Immature natural killer cell (primary cell): ENCODE data around the gene GAL. TPM values are rescaled to one million over a fixed set of nuclear protein-coding genes. Genes with fewer than 3 reads are reported as not detected.

Experiments
- DNase-seq, 3 donors: peaks; one replicate each; pipeline ENCODE4 v3.0.0; 2022; ENCODE audit warnings: mixed read lengths in 1 of 3
- H3K27ac Mint-ChIP-seq, 6 donors: one replicate each; pipeline ENCODE4 v1.8.0; 2020; ENCODE audit warnings: mixed read lengths in 6 of 6, mild to moderate bottlenecking in 5 of 6, inconsistent platforms in 4 of 6, moderate library complexity in 3 of 6
- H3K27me3 Mint-ChIP-seq, 3 donors: one replicate each; pipeline ENCODE4 v1.8.0; 2020 to 2021; ENCODE audit warnings: low read depth in 3 of 3, mild to moderate bottlenecking in 3 of 3, mixed read lengths in 3 of 3, moderate library complexity in 3 of 3, inconsistent platforms in 1 of 3
- H3K36me3 Mint-ChIP-seq, 3 donors: one replicate each; pipeline ENCODE4 v1.8.0; 2020; ENCODE audit warnings: mixed read lengths in 3 of 3, inconsistent platforms in 2 of 3, mild to moderate bottlenecking in 2 of 3
- H3K4me1 Mint-ChIP-seq, 2 donors: one replicate each; pipeline ENCODE4 v1.8.0; 2020; ENCODE audit warnings: inconsistent platforms in 2 of 2, mild to moderate bottlenecking in 2 of 2, mixed read lengths in 2 of 2, moderate library complexity in 1 of 2
- H3K4me3 Mint-ChIP-seq, 5 donors: one replicate each; pipeline ENCODE4 v1.8.0; 2020; ENCODE audit warnings: mild to moderate bottlenecking in 5 of 5, mixed read lengths in 5 of 5, inconsistent platforms in 3 of 5, moderate library complexity in 3 of 5
- H3K9me3 Mint-ChIP-seq, 6 donors: one replicate each; pipeline ENCODE4 v1.8.0; 2020; ENCODE audit warnings: mild to moderate bottlenecking in 6 of 6, mixed read lengths in 6 of 6, inconsistent platforms in 4 of 6, moderate library complexity in 3 of 6
- polyA plus RNA-seq, 3 donors: library from polyadenylated mRNA; unstranded; fragments of 300-500 nt; fragmentation: Illumina TruSeq; gene quantifications; one replicate each; pipeline ENCODE4 v1.2.3, GENCODE V29; 2021

GAL gene
- polyA plus RNA-seq, 3 donors from 2014 or later: not detected

DNA sequence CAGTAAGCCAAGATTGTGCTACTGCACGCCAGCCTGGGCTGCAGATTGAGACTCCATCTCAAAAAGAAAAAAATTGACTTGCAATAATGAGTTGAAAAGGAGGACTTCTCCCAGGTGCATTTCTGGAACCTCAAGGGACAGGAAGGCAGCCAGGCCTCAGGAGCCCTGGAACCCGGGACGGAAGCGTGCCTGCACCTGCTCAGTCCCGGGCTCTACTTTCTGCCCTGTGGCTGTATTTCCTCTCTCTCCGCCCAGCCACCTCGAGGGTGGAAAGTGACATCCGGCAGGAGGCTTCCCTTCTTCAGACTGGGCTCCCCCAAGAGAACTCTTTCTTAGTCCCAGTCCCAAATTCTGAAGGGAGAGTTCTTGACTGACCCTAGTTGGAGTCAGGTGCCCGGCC lies 20.2 kb upstream of the GAL start:
- Mint-ChIP-seq H3K9me3 (no peaks in the 10 kb centered on the region), H3K4me3 (no peak overlapping the region), H3K4me1 (no peaks in the 10 kb centered on the region), H3K27me3 (peaks cover 0 to 5% (median 0%) of the 10 kb centered on the region in 3 donors), H3K27ac (no peak overlapping the region), H3K36me3 (no peaks in the 10 kb centered on the region)
- DNase-seq: no peak

DNA sequence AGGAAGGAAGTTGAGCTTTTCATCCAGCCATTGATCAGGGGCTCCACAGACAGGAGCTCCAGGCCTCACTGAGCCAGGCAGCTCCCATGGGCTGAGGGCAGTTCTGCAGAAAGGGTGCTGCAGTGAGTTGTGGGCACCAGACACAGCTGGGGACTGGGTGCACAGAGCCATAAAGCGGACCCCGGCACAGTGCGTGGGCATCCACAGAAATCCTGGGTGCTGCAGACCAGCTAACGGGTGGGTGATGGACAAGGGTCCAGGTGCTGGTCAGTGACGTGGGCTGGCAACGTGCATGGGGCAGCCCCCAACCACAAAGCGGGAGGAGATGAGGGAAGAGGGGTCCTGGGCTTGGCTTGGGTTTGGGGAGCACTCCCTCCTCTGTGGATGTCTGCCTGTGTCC lies 19.4 kb upstream of the GAL start:
- H3K9me3 Mint-ChIP-seq: no peaks in the 10 kb centered on the region
- no peaks in the 10 kb centered on the region for H3K4me1 Mint-ChIP-seq
- H3K27me3 Mint-ChIP-seq: peaks cover 0 to 4% (median 0%) of the 10 kb centered on the region in 3 donors
- no peak for DNase-seq
- no peaks in the 10 kb centered on the region for H3K36me3 Mint-ChIP-seq
- H3K4me3 Mint-ChIP-seq: no peak overlapping the region
- H3K27ac Mint-ChIP-seq: no peak overlapping the region

DNA sequence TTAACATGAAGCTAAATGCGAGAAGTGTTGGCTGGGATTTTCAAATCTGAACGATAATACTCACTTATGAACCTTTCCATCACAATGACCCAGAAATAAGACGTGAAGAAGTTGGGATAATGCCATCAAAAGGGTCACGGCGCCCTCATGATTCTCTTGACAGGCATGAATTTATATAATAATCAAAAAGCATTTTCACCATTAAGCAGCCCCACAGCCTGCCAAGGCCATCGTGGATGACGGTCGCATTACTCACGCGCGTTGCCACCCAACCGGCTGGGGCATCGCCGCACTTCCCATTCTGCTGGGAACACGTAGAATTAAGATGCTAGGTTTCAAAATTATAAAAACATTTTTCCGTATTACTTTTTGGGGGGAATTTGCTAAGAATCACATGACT lies 18.9 kb upstream of the GAL start:
- H3K27me3 Mint-ChIP-seq: peaks cover 0 to 4% (median 0%) of the 10 kb centered on the region in 3 donors
- H3K9me3 Mint-ChIP-seq: no peaks in the 10 kb centered on the region
- DNase-seq: no peak
- H3K4me1 Mint-ChIP-seq: no peaks in the 10 kb centered on the region
- no peak overlapping the region for H3K4me3 Mint-ChIP-seq
- H3K27ac Mint-ChIP-seq: no peak overlapping the region
- no peaks in the 10 kb centered on the region for H3K36me3 Mint-ChIP-seq

DNA sequence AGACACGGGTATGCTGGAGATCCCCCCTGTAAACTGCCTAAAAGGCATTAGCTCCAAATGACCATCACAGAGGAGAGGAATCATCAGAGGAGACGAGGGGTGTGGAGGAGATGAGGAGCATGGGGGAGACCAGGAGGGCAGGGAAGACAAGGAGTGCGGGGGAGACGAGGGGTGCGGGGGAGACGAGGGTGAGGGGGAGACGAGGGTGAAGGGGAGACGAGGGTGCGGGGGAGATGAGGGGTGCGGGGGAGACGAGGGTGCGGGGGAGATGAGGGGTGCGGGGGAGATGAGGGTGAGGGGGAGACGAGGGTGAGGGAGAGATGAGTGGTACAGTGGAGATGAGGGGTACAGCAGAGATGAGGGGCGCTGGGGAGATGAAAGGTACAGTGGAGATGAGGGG lies 17.5 kb upstream of the GAL start:
- Mint-ChIP-seq H3K27me3 (peaks cover 0 to 6% (median 0%) of the 10 kb centered on the region in 3 donors), H3K4me3 (no peak overlapping the region), H3K27ac (no peak overlapping the region), H3K4me1 (no peaks in the 10 kb centered on the region), H3K36me3 (no peaks in the 10 kb centered on the region), H3K9me3 (no peaks in the 10 kb centered on the region)
- no peak for DNase-seq

DNA sequence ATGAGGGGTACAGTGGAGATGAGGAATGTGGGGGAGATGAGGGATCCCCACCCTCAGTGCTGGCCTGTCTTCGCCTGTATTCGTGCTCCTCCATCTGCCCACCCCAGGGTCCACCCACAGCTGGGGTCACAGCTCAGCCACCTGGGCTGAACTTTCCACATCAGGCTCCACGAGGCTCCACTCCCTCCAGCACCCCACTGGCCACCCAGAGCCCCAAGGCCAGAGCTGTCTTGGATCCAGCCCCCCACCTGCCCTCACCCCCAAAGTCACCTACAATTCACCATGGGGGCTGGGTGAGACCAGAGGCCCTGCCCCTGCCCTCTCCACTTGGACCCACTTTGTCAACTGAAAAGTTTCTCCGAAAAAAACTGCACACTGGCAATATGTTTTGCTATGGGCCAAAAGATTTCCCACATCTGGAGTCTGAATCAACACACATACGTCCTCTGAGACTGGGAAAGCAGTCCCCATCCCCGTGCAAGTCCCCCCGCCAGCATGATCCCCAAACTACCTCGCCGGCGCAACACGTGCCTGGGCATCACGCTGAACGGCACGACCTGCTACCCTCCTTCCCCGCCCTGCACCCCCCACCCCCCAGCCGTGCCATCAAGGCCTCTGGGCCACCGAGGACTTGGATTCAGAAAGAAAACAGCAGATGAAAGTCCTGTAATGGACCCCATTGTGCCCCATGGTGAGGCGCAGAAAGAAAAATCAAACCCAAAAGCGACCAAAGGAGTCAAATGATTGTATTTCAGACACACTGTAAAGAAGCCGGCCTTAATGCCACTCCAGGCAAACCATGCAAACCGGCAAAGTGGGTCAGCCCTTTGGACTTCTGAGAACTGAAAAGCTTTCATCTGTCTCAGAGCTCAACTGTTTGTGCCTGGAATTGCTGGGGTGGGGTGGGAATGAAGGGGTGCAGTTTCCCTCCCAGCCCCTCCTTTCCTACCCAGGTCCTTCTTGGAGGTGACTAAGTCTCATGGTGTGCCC lies 16.5 kb upstream of the GAL start:
- Mint-ChIP-seq H3K27me3 (peaks cover 0 to 7% (median 0%) of the 10 kb centered on the region in 3 donors), H3K36me3 (no peaks in the 10 kb centered on the region), H3K9me3 (no peaks in the 10 kb centered on the region), H3K4me3 (no peak overlapping the region), H3K4me1 (no peaks in the 10 kb centered on the region), H3K27ac (no peak overlapping the region)
- DNase-seq: no peak

DNA sequence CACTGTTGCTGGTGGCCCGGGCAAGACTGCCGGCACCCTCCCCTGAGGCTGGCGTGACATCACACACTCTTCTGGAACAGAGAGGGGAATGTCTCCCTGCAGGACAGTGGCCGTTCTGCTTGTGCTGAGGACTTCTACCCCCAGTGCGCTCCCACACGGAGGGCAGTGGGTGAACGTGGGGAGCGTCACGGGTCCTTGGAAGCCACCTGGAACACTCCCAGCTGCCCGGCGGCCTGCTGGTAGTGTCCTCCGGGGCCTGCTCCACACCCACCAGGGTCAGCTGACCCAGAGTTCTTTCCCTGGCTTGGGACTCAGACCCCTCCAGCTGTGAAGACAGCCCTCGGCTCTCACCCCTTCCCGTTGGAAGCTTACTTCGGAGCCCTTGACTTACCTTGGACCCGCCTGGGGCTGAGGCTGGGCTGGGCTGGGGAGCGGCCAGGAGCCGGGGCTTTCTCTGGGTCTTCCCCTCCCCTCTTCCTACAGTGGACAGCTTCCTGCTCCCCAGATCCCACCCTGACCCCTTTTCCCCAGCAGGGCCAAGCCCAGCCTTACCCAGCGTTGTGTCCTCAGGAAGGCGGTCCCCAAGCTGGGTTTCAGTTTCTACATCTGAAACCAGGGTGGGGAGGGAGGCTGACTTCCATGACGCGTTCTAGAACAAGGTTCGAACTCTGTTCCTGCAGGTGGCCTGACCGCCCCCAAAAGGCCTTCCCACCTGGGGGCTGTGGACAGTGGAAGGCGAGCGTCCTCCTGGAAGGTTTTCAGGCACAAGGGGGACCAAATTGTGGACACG lies 14.8 kb upstream of the GAL start:
- Mint-ChIP-seq H3K27ac (no peak overlapping the region), H3K4me3 (no peak overlapping the region), H3K27me3 (peaks cover 0 to 10% (median 0%) of the 10 kb centered on the region in 3 donors), H3K4me1 (no peaks in the 10 kb centered on the region), H3K36me3 (no peaks in the 10 kb centered on the region), H3K9me3 (no peaks in the 10 kb centered on the region)
- no peak for DNase-seq

DNA sequence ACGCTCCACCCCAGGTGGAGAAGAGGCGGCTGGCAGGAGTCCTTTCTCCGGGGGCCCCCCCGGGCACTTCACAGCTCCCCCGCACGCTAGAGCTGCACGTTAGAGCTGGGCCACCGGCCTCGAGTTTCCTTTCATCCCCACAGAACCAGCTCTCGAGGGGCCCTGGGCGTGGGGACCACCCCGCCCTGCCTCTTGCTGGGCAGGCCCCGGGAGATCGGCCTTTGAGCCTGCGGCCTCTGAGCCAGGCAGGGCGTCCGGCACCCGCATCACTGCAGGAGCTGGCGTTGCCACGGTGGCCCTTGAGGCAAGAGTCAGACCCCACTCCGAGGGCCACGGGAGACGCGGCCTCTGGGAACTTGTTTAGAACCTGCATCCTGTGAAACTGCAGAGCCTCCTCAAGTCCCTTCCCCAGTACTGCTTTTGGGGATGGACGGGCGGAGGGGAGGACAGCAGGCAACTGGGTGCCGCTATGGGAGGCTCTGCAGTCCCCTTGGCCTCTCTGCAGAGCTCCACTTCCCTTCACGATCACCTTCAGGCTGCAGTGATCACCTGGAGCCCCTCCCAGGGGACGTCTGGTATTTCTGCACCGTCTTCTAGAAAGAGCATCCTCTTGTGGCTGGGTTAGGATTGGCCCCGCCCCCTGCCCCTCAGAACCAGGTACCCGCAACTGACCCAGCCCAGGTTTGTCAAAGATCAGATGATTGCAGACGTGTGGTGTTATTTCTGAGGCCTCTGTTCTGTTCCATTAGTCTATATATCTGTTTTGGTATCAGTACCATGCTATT lies 13.9 kb upstream of the GAL start:
- H3K36me3 Mint-ChIP-seq: no peaks in the 10 kb centered on the region

DNA sequence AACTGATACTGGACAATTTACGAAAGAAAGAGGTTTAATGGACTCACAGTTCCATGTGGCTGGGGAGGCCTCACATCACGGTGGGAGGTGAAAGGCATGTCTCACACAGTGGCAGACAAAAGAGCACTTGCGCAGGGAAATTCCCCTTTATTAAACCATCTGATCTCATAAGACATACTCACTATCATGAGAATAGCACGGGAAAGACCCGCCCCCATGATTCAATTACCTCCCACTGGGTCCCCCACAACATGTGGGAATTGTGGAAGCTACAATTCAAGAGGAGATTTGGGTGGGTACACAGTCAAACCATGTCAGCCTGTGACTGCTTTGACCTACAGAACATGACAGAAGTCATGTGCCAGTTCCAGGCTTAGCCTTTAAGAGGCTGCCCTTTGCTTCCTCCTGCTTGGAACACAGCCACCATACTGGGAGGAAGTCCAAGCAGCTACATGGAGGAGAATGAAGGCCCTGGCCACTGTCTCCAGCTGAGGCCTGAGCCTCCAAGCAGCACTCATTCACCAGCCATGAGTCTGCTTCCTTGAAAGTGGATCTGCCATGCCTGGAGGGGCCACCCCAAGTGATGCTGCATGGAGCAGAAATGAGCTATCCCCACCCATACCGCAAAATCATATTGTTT lies 10.9 kb upstream of the GAL start:
- no peaks in the 10 kb centered on the region for H3K36me3 Mint-ChIP-seq
- peaks cover 2 to 20% (median 3%) of the 10 kb centered on the region in 3 donors for H3K27me3 Mint-ChIP-seq
- no peak for DNase-seq
- H3K27ac Mint-ChIP-seq: no peak overlapping the region
- H3K9me3 Mint-ChIP-seq: no peaks in the 10 kb centered on the region
- H3K4me1 Mint-ChIP-seq: no peaks in the 10 kb centered on the region
- H3K4me3 Mint-ChIP-seq: no peak overlapping the region

More for the DNA sequence above, 13.9 kb upstream of the GAL start:
- Mint-ChIP-seq H3K4me3 (no peak overlapping the region), H3K4me1 (no peaks in the 10 kb centered on the region), H3K27ac (no peak overlapping the region), H3K27me3 (peaks cover 0 to 10% (median 0%) of the 10 kb centered on the region in 3 donors), H3K9me3 (no peaks in the 10 kb centered on the region)
- DNase-seq: no peak

DNA sequence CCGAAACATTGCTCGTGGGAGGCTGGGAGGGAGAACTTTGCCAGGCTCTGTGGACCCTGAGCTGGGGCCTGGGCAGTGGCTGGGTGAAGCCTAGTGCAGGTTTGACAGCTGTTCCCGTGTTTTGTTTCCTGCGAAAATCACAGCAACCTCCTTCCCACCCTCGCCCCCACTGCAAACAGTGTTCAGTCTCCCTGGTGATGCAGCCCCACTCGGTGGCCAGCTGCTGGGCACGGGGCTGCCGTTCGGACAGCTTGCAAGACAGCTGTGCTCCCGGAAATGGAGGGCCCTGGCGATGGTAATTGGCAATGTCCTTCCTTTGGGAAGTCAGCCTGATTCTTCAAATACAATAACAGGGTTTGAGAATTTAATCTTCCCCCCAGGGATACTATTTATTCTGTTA lies 10.4 kb upstream of the GAL start:
- Mint-ChIP-seq H3K27ac (no peak overlapping the region), H3K27me3 (peaks cover 2 to 20% (median 3%) of the 10 kb centered on the region in 3 donors), H3K4me3 (no peak overlapping the region), H3K9me3 (no peaks in the 10 kb centered on the region), H3K4me1 (no peaks in the 10 kb centered on the region), H3K36me3 (no peaks in the 10 kb centered on the region)
- no peak for DNase-seq

DNA sequence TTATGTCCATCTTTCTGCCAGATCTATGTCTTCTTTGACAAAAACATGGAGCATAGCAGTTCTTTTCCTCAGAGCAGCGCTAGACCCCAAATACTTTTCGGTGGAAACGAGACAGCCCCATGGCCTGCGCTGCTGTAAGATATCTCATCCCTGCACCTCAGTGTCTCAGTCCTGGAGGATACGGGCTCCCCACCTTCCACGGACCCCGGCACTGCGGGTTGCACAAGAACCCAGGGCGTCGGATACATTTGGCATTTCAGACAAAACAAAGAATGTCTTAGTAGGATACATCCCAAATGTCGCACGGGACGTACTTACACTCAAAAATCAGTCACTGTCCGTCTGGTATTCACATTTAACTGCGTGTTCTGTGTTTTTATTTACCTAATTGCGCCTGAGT lies 9.9 kb upstream of the GAL start:
- Mint-ChIP-seq H3K4me1 (no peaks in the 10 kb centered on the region), H3K4me3 (no peak overlapping the region), H3K27me3 (peaks cover 2 to 20% (median 3%) of the 10 kb centered on the region in 3 donors), H3K27ac (no peak overlapping the region), H3K9me3 (no peaks in the 10 kb centered on the region), H3K36me3 (no peaks in the 10 kb centered on the region)
- DNase-seq: no peak

DNA sequence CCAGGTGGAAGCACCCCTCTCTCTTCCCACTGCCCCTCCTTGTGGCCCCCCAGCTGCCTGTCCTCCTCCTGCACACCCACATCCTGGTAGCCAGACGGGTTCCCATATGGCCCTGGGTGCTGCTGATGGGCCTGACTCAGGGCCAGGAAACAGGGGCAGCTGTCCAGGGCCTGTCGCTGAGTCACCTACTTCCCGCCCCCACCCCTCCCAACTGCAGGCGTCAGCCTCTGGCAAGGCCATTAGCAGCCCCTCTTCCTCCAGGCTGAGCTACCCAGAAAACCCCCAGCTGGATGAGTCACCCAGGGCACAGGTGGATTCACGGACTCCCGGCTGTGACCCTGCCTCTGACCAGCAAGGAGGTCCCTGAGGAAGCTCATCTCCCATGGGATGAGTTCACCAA lies 6.9 kb upstream of the GAL start:
- H3K27ac Mint-ChIP-seq: no peak overlapping the region
- H3K4me1 Mint-ChIP-seq: no peaks in the 10 kb centered on the region
- H3K27me3 Mint-ChIP-seq: peaks cover 2 to 17% (median 5%) of the 10 kb centered on the region in 3 donors
- no peaks in the 10 kb centered on the region for H3K36me3 Mint-ChIP-seq
- H3K9me3 Mint-ChIP-seq: no peaks in the 10 kb centered on the region
- DNase-seq: no peak
- H3K4me3 Mint-ChIP-seq: no peak overlapping the region

DNA sequence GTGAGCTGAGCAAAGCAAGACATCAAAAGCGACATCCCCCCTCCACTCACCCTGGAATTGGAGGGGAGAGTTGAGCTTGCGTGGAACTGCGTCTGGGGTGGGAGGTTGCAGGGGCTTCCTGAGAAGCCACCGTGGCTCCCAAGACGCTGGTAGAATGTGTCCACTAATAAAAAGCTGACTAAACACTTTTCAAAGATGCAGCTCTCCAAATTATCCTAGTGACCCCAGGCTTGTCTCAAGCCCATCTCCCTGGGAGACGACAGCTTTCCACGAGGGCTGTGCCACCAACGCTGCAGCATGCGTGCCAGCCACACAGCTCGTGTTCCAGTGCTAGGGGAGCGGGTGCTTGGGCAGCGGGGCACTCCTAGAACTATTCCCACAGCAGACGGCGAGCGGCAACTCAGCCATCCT lies 6.3 kb upstream of the GAL start:
- Mint-ChIP-seq H3K4me1 (no peaks in the 10 kb centered on the region), H3K27ac (no peak overlapping the region), H3K36me3 (peaks cover 0 to 3% (median 0%) of the 10 kb centered on the region in 3 donors), H3K9me3 (no peaks in the 10 kb centered on the region), H3K4me3 (no peak overlapping the region), H3K27me3 (peaks cover 2 to 11% (median 5%) of the 10 kb centered on the region in 3 donors)
- DNase-seq: no peak

DNA sequence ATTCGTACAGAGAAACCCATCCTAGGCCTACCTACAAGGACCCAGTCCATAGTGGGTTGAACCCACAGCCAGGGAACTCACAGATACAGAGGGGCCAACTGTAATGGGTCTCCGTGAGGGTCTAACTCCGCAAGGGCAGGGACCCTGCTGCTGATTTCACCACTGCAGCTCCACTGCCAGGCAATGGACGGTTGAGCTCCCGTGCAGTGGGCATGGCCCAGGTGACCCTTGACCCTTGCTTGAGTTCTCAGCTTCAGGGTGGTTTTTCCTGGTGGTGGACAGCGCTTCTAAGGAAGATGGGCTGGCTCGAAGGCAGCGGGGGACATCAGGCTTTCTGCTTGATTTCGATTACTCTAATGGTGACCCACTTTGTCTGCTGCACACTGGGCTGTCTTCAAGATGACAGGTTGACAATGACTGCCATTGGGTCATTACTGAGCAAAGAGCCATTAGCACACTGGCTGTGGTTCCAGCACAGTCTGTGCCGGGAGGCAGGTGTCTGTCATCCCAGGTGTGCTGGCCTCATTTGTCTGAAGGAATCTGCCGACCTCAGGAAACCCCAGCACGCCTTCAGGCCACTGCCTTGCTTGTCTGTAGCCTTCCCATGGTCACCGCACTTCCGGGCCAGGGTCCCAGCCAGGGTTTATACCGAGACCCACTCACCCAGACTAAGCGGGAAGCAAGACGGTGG lies 3.7 kb upstream of the GAL start:
- H3K27me3 Mint-ChIP-seq: peaks cover 2 to 10% (median 5%) of the 10 kb centered on the region in 3 donors
- no peak overlapping the region for H3K27ac Mint-ChIP-seq
- no peak overlapping the region for H3K4me3 Mint-ChIP-seq
- no peaks in the 10 kb centered on the region for H3K4me1 Mint-ChIP-seq
- no peak for DNase-seq
- H3K9me3 Mint-ChIP-seq: no peaks in the 10 kb centered on the region
- H3K36me3 Mint-ChIP-seq: peaks cover 0 to 3% (median 0%) of the 10 kb centered on the region in 3 donors
